A172 (cell line): ENCODE measurements around the gene GJB4. TPM values are rescaled to one million over a fixed set of nuclear protein-coding genes. Genes with fewer than 3 reads are reported as not detected.
A peak's percentile ranks its signal among the peaks of the same experiment; 100 is the strongest.
"Not testable (repeated sequence)": the region's sequence is repeated elsewhere in the genome, so short reads cannot be mapped to it uniquely, and the experiment has no call there.

Experiments
- DNase-seq: peaks from one replicate; pipeline ENCODE4 v3.0.0-alpha.2; 2015; ENCODE audit warnings: low spot score
- total RNA-seq: library from RNA; depleted of rRNA; stranded (reverse); fragments of >200 nt; shearing (Covaris generic); gene quantifications from 2 replicates; pipeline ENCODE4 v1.2.3, GENCODE V29; 2014; rRNA removed

GJB4 gene
- total RNA-seq, 1 experiment from 2014 or later: not detected

- DNase-seq: no peak
Observed at GRCh38 chr1:34796990-34797389, 37.5 kb downstream of the GJB4 start.

DNA sequence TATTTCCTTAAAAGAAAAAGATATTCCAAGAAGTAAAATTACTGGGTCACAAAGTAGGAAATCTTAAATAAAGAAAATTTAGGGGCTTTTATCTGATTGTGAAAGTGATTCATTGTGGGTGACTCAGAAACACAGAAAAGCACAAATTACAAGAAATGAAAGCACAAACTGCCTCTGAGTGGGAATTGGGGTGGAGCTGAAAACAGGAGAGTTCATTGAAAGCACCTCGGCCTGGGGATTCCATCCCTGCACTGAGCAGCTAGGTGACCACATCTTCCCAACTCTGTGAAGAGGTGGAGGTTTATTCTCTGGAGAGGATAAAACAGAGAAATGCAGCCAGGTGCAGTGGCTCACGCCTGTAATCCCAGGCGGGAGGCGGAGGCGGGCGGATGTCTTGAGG is 40.7 kb downstream of the GJB4 start:
- peak; percentile 38 for DNase-seq

DNA sequence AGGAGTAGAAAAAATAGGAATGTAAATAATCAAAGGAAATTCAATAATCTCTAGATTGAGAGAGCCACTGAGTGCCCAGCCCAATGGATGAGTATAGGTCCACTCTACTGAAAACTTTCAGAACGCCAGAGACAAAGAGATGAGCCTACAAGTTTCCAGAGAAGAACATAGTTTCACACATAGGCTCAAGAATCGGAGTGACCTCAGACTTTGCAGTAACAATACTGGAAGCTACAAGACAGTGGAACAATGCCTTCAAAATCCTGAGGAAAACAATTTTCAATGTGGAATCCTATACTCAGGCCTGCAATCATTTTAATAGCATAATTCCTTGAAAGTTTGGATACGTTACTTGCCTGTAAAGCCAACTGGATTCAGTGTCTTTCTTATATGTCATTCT is 44.2 kb downstream of the GJB4 start:
- DNase-seq: no peak

DNA sequence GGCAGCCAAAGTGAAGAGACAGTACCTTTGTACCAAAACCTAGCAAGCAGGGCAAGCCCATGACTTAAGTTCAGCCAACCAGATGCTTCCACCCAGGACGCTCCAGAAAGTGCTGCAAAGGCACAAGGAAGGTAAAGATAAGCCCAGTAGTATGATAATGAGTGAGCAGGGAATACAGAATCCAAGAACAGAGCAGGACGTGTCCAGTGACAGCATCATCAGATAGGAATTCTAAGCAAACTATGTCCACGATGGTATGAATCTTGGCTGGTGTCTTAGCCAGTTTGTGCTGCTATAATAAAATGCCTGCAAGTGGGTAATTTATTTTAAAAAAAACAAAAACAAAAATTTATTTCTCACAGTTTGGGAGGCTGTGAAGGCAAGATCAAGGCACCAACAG is 46.9 kb downstream of the GJB4 start:
- DNase-seq: peak; percentile 6

DNA sequence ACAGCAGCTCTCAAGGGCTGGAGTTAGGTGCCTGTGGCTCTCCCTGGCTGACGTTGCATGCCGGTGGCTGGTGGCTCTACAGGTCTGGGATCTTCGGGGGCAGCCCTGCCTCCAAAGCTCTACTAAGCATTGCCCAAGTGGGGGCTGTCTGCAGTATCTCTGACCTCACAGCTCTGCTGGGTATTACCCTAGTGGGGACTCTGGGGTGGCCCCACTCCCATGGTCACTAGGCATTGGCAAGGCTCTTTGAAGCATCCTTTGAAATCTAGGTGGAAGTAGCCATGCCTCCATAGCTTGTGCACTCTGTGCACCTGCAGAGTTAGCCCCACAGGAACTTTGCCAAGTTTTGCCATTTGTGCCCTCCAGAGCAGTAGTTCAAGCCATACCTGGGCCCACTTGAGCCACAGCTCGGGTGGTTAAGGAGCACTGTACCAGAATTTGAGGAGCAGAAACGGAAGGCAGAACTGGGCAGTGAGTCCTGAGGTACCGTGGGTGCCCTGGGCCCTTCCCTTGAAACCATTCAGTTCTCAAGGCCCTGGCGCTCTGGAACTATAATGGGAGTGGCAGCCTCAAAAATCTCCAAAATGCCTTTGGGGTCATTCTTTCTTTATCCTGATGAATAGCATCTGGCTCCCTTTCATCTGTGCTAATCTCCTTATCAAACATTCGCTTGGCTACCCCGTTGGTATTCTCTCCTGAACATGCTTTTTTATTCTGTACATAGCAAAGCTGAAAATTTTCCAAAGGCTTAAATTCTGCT is 48.7 kb downstream of the GJB4 start:
- no peak for DNase-seq

DNA sequence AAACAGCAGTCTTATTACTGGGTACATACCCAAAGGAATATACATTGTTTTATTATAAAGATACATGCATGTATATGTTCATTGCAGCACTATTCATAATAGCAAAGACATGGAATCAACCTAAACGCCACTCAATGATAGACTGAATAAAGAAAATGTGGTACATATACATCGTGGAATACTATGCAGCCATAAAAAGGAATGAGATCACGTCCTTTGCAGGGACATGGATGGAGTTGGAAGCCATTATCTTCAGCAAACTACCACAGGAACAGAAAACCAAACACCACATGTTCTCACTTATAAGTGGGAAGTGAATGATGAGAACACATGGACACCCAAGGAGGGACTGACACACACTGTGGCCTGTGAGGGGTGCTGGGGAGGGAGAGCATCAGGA is 51.2 kb downstream of the GJB4 start:
- DNase-seq: not testable (repeated sequence)

Other genes with a start within 250 kb of the GJB4 start
- gene GJB5, start 4.7 kb upstream of the GJB4 start, total RNA-seq: 0.29 TPM in 1 of 2 replicates, not detected in the other
- 0.74 and 1.6 TPM in 2 replicates for gene GJB3, start 21.5 kb downstream of the GJB4 start, total RNA-seq
- not detected in 2 replicates for gene GJA4, start 33.3 kb downstream of the GJB4 start, total RNA-seq
- gene SMIM12, start 100.0 kb downstream of the GJB4 start, total RNA-seq: 31.1 and 31.5 TPM in 2 replicates
- 0.72 TPM in 1 of 2 replicates, not detected in the other for gene DLGAP3, start 169.9 kb downstream of the GJB4 start, total RNA-seq
- 19.7 and 30.6 TPM in 2 replicates for gene TMEM35B, start 225.6 kb downstream of the GJB4 start, total RNA-seq